Suprapubic skin (tissue), 3 donors: Measurements from ENCODE around the gene SUPT20HL2.
"Not testable (repeated sequence)": the region's sequence is repeated elsewhere in the genome, so short reads cannot be mapped to it uniquely, and the experiment has no call there.

Experiments
- CTCF ChIP-seq, 2 donors: fragments of 200-600 bp in 1 of 2; fragments of 450-650 bp in 1 of 2; sonication (generic) in 1 of 2; IDR thresholded peaks; one replicate each; pipeline ENCODE4 v1.5.1; 2016 to 2019; ENCODE audit warnings: antibody characterized with exemption in 2 of 2, mild to moderate bottlenecking in 1 of 2, moderate library complexity in 1 of 2
- POLR2A ChIP-seq, 2 donors: fragments of 450-650 bp; IDR thresholded peaks; one replicate each; pipeline ENCODE4 v1.6.1; 2017; ENCODE audit warnings: antibody characterized with exemption in 2 of 2, mild to moderate bottlenecking in 2 of 2, moderate library complexity in 2 of 2

- TF ChIP-seq CTCF, POLR2A (IDR thresholded peaks at IDR 0.05): not testable (repeated sequence)
Observed at GRCh38 chrX:24309580-24310374, 4.1 kb downstream of the SUPT20HL2 start.
